ENCODE results near the gene SEMA5B. TPM values are rescaled to one million over a fixed set of nuclear protein-coding genes. Genes with fewer than 3 reads are reported as not detected.
A peak's percentile ranks its signal among the peaks of the same experiment; 100 is the strongest.

Gene SEMA5B
- total and polyA plus RNA-seq, 7 donors, result 0.08 to 1.1 (median 0.43) TPM

DNA sequence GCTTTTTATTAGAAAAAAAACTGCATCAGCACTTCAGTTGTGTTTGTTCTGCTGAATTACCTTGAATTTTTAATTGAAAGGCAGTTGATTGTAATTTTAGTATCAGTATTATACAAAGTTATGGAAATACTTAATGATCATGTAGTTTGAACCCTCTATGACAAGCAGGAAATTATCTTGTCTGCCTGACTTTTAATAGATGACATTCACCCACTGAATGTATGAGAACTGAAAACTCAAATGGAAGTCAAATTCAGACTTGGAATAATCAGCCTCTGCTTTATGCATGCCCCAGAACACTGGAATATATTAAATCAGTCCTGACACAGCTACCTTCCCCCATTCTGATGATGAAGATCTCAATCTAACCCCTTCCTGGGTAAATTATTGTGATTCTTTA is 159.2 kb downstream of the SEMA5B start:
- no peaks in the 10 kb centered on the region for H3K9me3 ChIP-seq
- no peak overlapping the region for H3K27ac ChIP-seq
- DNase-seq (no peak), ATAC-seq (no peak)
- intact Hi-C loops (cut with DNase I), result no loop called here
- H3K4me1 ChIP-seq, result no peaks in the 10 kb centered on the region
- no peaks in the 10 kb centered on the region for H3K27me3 ChIP-seq (ENCODE audit: insufficient read depth in 3 of 3, low read length in 2 of 3)
- no peak overlapping the region for H3K4me3 ChIP-seq
- no peak for TF ChIP-seq CTCF (IDR thresholded peaks at IDR 0.05)
- peaks cover 0 to 57% of the 10 kb centered on the region in 2 donors for H3K36me3 ChIP-seq (ENCODE audit: insufficient read depth in 1 of 2, low read depth in 1 of 2)

- Histone ChIP-seq H3K4me1 (no peaks in the 10 kb centered on the region), H3K4me3 (no peak overlapping the region), H3K27me3 (ENCODE audit: insufficient read depth in 3 of 3, low read length in 2 of 3) (no peaks in the 10 kb centered on the region), H3K36me3 (ENCODE audit: insufficient read depth in 1 of 2, low read depth in 1 of 2) (peaks cover 0 to 76% of the 10 kb centered on the region in 2 donors), H3K27ac (no peak overlapping the region), H3K9me3 (no peaks in the 10 kb centered on the region)
- peak in 2 of 4 donors; percentile 46 to 56 for ATAC-seq
- DNase-seq, result no peak
- no peak for TF ChIP-seq CTCF (IDR thresholded peaks at IDR 0.05)
- intact Hi-C loops (cut with DNase I), result no loop called here
Measured at GRCh38 chr3:122864498-122864897, 163.1 kb downstream of the SEMA5B start.

DNA sequence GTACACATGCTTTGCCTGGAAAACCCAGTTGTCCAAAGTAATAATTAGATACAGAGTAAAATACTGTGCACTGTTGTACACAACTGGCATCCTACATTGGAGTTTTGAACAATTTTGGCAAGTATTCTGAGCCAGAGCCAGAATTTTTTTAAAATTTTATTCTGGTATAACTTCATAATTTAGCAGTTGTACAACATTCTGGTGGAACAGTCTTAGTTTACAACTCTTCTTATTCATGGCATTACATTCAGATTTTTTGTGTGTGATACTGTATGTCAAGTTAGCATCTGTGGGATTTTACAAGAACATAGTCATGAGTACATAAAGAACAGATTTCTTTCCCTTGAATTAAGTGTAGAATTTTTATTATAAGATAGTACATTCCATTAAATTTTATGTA is 165.2 kb downstream of the SEMA5B start:
- no peak for TF ChIP-seq CTCF (IDR thresholded peaks at IDR 0.05)
- intact Hi-C loops (cut with DNase I), result no loop called here
- Histone ChIP-seq H3K36me3 (ENCODE audit: insufficient read depth in 1 of 2, low read depth in 1 of 2) (peaks cover 0 to 86% of the 10 kb centered on the region in 2 donors), H3K27me3 (ENCODE audit: insufficient read depth in 3 of 3, low read length in 2 of 3) (no peaks in the 10 kb centered on the region), H3K4me3 (no peak overlapping the region), H3K4me1 (no peaks in the 10 kb centered on the region), H3K9me3 (no peaks in the 10 kb centered on the region), H3K27ac (no peak overlapping the region)
- ATAC-seq, result no peak
- DNase-seq, result no peak

Other genes with a start within 250 kb of the SEMA5B start
- gene HSPBAP1, start 233.9 kb downstream of the SEMA5B start, total RNA-seq, result 10 to 100 TPM in 3 of 4 donors, 1 to 10 TPM in 1; 4.8 to 18.2 (median 16.2) TPM
- 10 to 100 TPM in 2 of 3 donors, 1 to 10 TPM in 1; 6.1 to 24.7 (median 18.9) TPM for gene HSPBAP1, start 233.9 kb downstream of the SEMA5B start, polyA plus RNA-seq
- 10 to 100 TPM; 12.5 to 44.2 (median 26.9) TPM for gene SLC49A4, start 232.7 kb downstream of the SEMA5B start, total RNA-seq
- 10 to 100 TPM; 15.1 to 21.8 (median 21.1) TPM for gene SLC49A4, start 232.7 kb downstream of the SEMA5B start, polyA plus RNA-seq
- 1 to 10 TPM; 2.9 to 6.4 (median 5.4) TPM for gene PDIA5, start 39.3 kb upstream of the SEMA5B start, total RNA-seq
- 1 to 10 TPM; 3.2 to 6.1 (median 3.3) TPM for gene PDIA5, start 39.3 kb upstream of the SEMA5B start, polyA plus RNA-seq
- 1 to 10 TPM; 5.1 to 6.9 (median 6.3) TPM for gene SEC22A, start 174.2 kb upstream of the SEMA5B start, total RNA-seq
- 1 to 10 TPM; 5.2 to 7.4 (median 5.4) TPM for gene SEC22A, start 174.2 kb upstream of the SEMA5B start, polyA plus RNA-seq

Data from psoas muscle (tissue), 8 donors.